Keratinocyte (primary cell): ENCODE measurements around the gene SLC5A2. TPM values are rescaled to one million over a fixed set of nuclear protein-coding genes. Genes with fewer than 3 reads are reported as not detected.

ENCODE experiments used
- DNase-seq: peaks from one replicate; pipeline ENCODE4 v3.0.0-alpha.2; 2011; ENCODE audit warnings: low read depth, missing footprints, low spot score
- FAIRE-seq: peaks from 2 replicates; lab custom pipeline; 2011; peaks lifted over from hg19 to GRCh38; lab: Jason Lieb, UNC
- H2AFZ ChIP-seq: 2 replicates; pipeline ENCODE4 v1.6.0; 2012; ENCODE audit warnings: low read length, control low read depth, inconsistent platforms; ENCODE audit not compliant: control insufficient read depth
- H3K27ac ChIP-seq: 2 replicates; pipeline ENCODE4 v1.5.1; 2011; ENCODE audit warnings: low read length; ENCODE audit not compliant: control insufficient read depth, insufficient read depth
- H3K27me3 ChIP-seq: 3 replicates; pipeline ENCODE4 v1.6.0; 2011; ENCODE audit warnings: low read length; ENCODE audit not compliant: control insufficient read depth, insufficient read depth; ENCODE audit errors: extremely low read depth
- H3K36me3 ChIP-seq, 2 experiments: 2 replicates in 1 of 2; 3 replicates in 1 of 2; pipeline ENCODE4 v1.5.1; 2011; ENCODE audit warnings: low read length in 2 of 2, mild to moderate bottlenecking in 1 of 2; ENCODE audit not compliant: control insufficient read depth in 2 of 2, insufficient read depth in 2 of 2; ENCODE audit errors: extremely low read depth in 1 of 2
- H3K4me1 ChIP-seq: 3 replicates; pipeline ENCODE4 v1.5.1; 2011; ENCODE audit warnings: low read length; ENCODE audit not compliant: control insufficient read depth, insufficient read depth; ENCODE audit errors: extremely low read depth
- H3K4me2 ChIP-seq: 3 replicates; pipeline ENCODE4 v1.6.0; 2011; ENCODE audit warnings: low read depth, low read length; ENCODE audit not compliant: control insufficient read depth, insufficient read depth; ENCODE audit errors: extremely low read depth
- H3K4me3 ChIP-seq, 3 experiments: fragments of 200-600 bp in 1 of 3; sonication (generic) in 1 of 3; 2 replicates in 2 of 3; 3 replicates in 1 of 3; pipeline ENCODE4 v1.5.1; 2011 to 2016; ENCODE audit warnings: low read length in 3 of 3, mild to moderate bottlenecking in 3 of 3, control low read depth in 2 of 3, inconsistent platforms in 1 of 3, low read depth in 1 of 3, mixed read lengths in 1 of 3, mixed run types in 1 of 3, moderate library complexity in 1 of 3; ENCODE audit not compliant: control insufficient read depth in 2 of 3, insufficient read depth in 2 of 3; ENCODE audit errors: extremely low read depth in 1 of 3
- H3K79me2 ChIP-seq: 2 replicates; pipeline ENCODE4 v1.6.0; 2012; ENCODE audit warnings: low read length; ENCODE audit not compliant: control insufficient read depth, insufficient read depth
- H3K9ac ChIP-seq: 3 replicates; pipeline ENCODE4 v1.6.0; 2011; ENCODE audit warnings: low read length; ENCODE audit not compliant: control insufficient read depth, insufficient read depth; ENCODE audit errors: extremely low read depth
- H3K9me1 ChIP-seq: 3 replicates; pipeline ENCODE4 v1.6.0; 2011; ENCODE audit warnings: low read length; ENCODE audit not compliant: control insufficient read depth, insufficient read depth; ENCODE audit errors: extremely low read depth
- H3K9me3 ChIP-seq: 2 replicates; pipeline ENCODE4 v1.5.1; 2012; ENCODE audit warnings: low read depth, low read length; ENCODE audit not compliant: control insufficient read depth
- H4K20me1 ChIP-seq: 3 replicates; pipeline ENCODE4 v1.6.0; 2011; ENCODE audit warnings: low read length; ENCODE audit not compliant: control insufficient read depth, insufficient read depth; ENCODE audit errors: extremely low read depth
- CTCF ChIP-seq, 3 experiments: IDR thresholded peaks in 1 of 3; conservative IDR thresholded peaks in 1 of 3; optimal IDR thresholded peaks in 1 of 3; 2 replicates in 2 of 3; 3 replicates in 1 of 3; pipeline versions ENCODE3 to v1.5.1; 2011; ENCODE audit warnings: low read length in 3 of 3, mild to moderate bottlenecking in 3 of 3, moderate library complexity in 2 of 3, control low read depth in 1 of 3, inconsistent platforms in 1 of 3; ENCODE audit not compliant: insufficient read depth in 2 of 3; ENCODE audit errors: extremely low read depth in 1 of 3
- EZH2 ChIP-seq: IDR thresholded peaks from one replicate; pipeline ENCODE4 v1.6.1; 2012; ENCODE audit warnings: inconsistent platforms, mild to moderate bottlenecking, low read length, moderate library complexity
- dilution Hi-C: fragments of 300-500 bp; cut with MboI; formaldehyde crosslinking; loops from one replicate; pipeline ENCODE4 v1.7.0; 2020; ENCODE audit warnings: low sequenced_read_pairs; ENCODE audit not compliant: extremely low pct_ligation_motif_present
- polyA plus RNA-seq, 5 experiments: library from polyadenylated mRNA; depleted of rRNA in 3 of 5; stranded (reverse) in 3 of 5; stranded (forward) in 1 of 5; unstranded in 1 of 5; fragments of >200 nt; gene quantifications; 1 replicate in 1 of 5; 2 replicates in 3 of 5; 3 replicates in 1 of 5; pipeline versions ENCODE4 v1.2.1 to v1.2.3, GENCODE V29; 2011 to 2012; ENCODE audit warnings: missing spikeins in 2 of 5, low read depth in 1 of 5, low replicate concordance in 1 of 5

The SLC5A2 gene
- polyA plus RNA-seq, 1 donor (not counting 4 experiments of a cell fraction or from before 2014, with no cell fraction given): not detected

- Histone ChIP-seq H3K36me3 (peaks cover 0 to 15% of the 10 kb centered on the region in 2 experiments), H2AFZ (no peak overlapping the region), H3K4me3 (peak overlapping the region in 1 of 3 experiments; percentile 38), H3K27ac (peak overlapping the region; percentile 95), H4K20me1 (peaks cover 9% of the 10 kb centered on the region), H3K79me2 (peaks cover 35% of the 10 kb centered on the region), H3K4me2 (peak overlapping the region; percentile 80), H3K9me3 (no peaks in the 10 kb centered on the region), H3K4me1 (peaks cover 64% of the 10 kb centered on the region), H3K9me1 (peaks cover 6% of the 10 kb centered on the region), H3K9ac (peak overlapping the region; percentile 67), H3K27me3 (no peaks in the 10 kb centered on the region)
- no peak for DNase-seq
- FAIRE-seq: no peak
- dilution Hi-C loops: no loop called here
- peak in 2 of 3 experiments; percentile 6 to 14 for TF ChIP-seq CTCF (optimal IDR thresholded peaks at IDR 0.05 in 1 of 3, IDR thresholded peaks at IDR 0.05 in 1 of 3, conservative IDR thresholded peaks at IDR 0.05 in 1 of 3; ENCODE audit: extremely low read depth in 1 of 3, insufficient read depth in 2 of 3, low read length in 3 of 3)
- no peak for TF ChIP-seq EZH2
Measured at GRCh38 chr16:31453255-31454204, 29.4 kb upstream of the SLC5A2 start.

GRCh38 chr16:31455601-31456314 lies 27.2 kb upstream of the SLC5A2 start:
- FAIRE-seq (no peak), DNase-seq (no peak)
- TF ChIP-seq CTCF (optimal IDR thresholded peaks at IDR 0.05 in 1 of 3, IDR thresholded peaks at IDR 0.05 in 1 of 3, conservative IDR thresholded peaks at IDR 0.05 in 1 of 3; ENCODE audit: extremely low read depth in 1 of 3, insufficient read depth in 2 of 3, low read length in 3 of 3): peak; percentile 25 to 52 (median 45)
- TF ChIP-seq EZH2: no peak

More at GRCh38 chr16:31455601-31456314, 27.2 kb upstream of the SLC5A2 start:
- H3K9me1 ChIP-seq: peaks cover 6% of the 10 kb centered on the region
- H2AFZ ChIP-seq: no peak overlapping the region
- no peaks in the 10 kb centered on the region for H3K27me3 ChIP-seq
- H3K4me1 ChIP-seq: peaks cover 71% of the 10 kb centered on the region
- H3K36me3 ChIP-seq: peaks cover 0 to 15% of the 10 kb centered on the region in 2 experiments
- no peak overlapping the region for H3K4me2 ChIP-seq
- dilution Hi-C loops: no loop called here
- no peak overlapping the region for H3K27ac ChIP-seq
- H4K20me1 ChIP-seq: peaks cover 9% of the 10 kb centered on the region
- H3K9me3 ChIP-seq: no peaks in the 10 kb centered on the region
- no peak overlapping the region for H3K4me3 ChIP-seq
- no peak overlapping the region for H3K9ac ChIP-seq
- H3K79me2 ChIP-seq: peaks cover 40% of the 10 kb centered on the region
